Immature natural killer cell (primary cell): ENCODE measurements around the gene INPP5E. TPM values are rescaled to one million over a fixed set of nuclear protein-coding genes. Genes with fewer than 3 reads are reported as not detected.

Source experiments
- DNase-seq, 3 donors: peaks; one replicate each; pipeline ENCODE4 v3.0.0; 2022; ENCODE audit warnings: mixed read lengths in 1 of 3
- H3K27ac Mint-ChIP-seq, 6 donors: one replicate each; pipeline ENCODE4 v1.8.0; 2020; ENCODE audit warnings: mixed read lengths in 6 of 6, mild to moderate bottlenecking in 5 of 6, inconsistent platforms in 4 of 6, moderate library complexity in 3 of 6
- H3K27me3 Mint-ChIP-seq, 3 donors: one replicate each; pipeline ENCODE4 v1.8.0; 2020 to 2021; ENCODE audit warnings: low read depth in 3 of 3, mild to moderate bottlenecking in 3 of 3, mixed read lengths in 3 of 3, moderate library complexity in 3 of 3, inconsistent platforms in 1 of 3
- H3K36me3 Mint-ChIP-seq, 3 donors: one replicate each; pipeline ENCODE4 v1.8.0; 2020; ENCODE audit warnings: mixed read lengths in 3 of 3, inconsistent platforms in 2 of 3, mild to moderate bottlenecking in 2 of 3
- H3K4me1 Mint-ChIP-seq, 2 donors: one replicate each; pipeline ENCODE4 v1.8.0; 2020; ENCODE audit warnings: inconsistent platforms in 2 of 2, mild to moderate bottlenecking in 2 of 2, mixed read lengths in 2 of 2, moderate library complexity in 1 of 2
- H3K4me3 Mint-ChIP-seq, 5 donors: one replicate each; pipeline ENCODE4 v1.8.0; 2020; ENCODE audit warnings: mild to moderate bottlenecking in 5 of 5, mixed read lengths in 5 of 5, inconsistent platforms in 3 of 5, moderate library complexity in 3 of 5
- H3K9me3 Mint-ChIP-seq, 6 donors: one replicate each; pipeline ENCODE4 v1.8.0; 2020; ENCODE audit warnings: mild to moderate bottlenecking in 6 of 6, mixed read lengths in 6 of 6, inconsistent platforms in 4 of 6, moderate library complexity in 3 of 6
- polyA plus RNA-seq, 3 donors: library from polyadenylated mRNA; unstranded; fragments of 300-500 nt; fragmentation: Illumina TruSeq; gene quantifications; one replicate each; pipeline ENCODE4 v1.2.3, GENCODE V29; 2021

INPP5E gene
- polyA plus RNA-seq, 3 donors from 2014 or later, result 0.85 to 4.4 (median 0.96) TPM

DNA sequence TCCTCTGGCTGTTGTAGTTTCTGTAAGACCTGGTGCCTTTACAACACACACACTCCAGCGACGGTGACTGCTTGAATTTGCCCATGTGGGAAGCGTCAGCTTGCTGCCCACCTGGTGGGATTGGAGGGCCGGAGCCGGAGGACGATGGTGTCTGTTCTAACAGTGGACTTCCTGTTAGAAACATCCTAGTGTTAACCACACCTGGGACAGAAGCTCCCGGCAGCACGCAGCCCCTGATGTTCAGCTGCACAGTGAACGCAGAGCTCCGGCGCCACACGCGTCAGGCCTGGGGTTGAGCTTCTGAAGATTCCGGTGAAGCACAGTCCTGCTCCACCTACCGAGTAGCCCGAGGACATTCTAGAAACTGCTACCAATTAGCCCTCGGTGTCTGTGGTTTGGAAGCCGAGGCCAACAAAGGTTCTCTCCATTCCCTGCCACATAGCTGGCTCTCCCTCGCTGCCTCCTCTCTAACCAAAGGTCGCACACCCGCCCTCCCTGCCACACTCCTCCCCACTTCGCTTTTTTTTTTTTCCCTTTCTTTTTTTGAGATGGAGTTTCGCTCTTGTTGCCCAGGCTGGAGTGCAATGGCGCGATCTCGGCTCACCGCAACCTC lies 14.8 kb downstream of the INPP5E start:
- Mint-ChIP-seq H3K4me1 (no peaks in the 10 kb centered on the region), H3K27ac (peak overlapping the region in 1 of 6 donors; percentile 48), H3K27me3 (peaks cover 0 to 2% (median 0%) of the 10 kb centered on the region in 3 donors), H3K9me3 (no peaks in the 10 kb centered on the region), H3K4me3 (no peak overlapping the region), H3K36me3 (peaks cover 0 to 3% (median 0%) of the 10 kb centered on the region in 3 donors)
- DNase-seq, result no peak

DNA sequence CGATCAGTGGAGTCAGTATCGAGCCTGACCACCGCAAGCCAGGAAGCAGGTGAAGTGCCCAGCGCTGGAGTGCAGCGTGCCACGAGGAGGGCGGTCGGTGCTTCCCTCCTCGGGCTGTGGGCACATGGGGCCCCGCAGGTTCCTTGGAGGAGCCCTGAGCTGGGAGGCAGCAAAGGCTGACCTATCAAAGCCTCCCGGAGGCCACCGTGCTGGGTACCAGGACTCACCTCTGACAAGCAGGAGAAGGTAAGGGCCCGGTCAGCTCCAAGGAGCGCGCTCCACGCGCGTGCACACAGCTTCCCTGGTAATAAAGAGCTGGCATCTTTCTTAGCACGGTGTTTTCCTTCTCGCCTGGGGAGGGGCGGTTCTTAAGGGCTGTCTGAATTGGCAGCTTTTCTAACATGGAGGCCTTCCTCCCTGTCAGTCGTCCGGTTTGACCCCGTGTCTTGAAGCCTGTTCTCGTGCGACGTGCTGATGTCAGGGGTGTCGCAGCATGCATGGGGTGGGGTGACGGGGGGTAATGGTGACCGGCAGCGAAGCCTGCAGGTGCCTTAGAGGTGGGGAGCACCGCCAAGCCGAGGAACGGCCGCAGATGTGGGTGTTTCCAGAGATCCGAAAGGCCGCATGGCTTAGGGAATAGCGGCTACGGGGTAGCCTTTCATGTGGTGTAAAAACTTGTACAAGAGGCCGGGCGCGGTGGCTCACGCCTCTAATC lies 16.1 kb downstream of the INPP5E start:
- no peak for DNase-seq
- Mint-ChIP-seq H3K27me3 (peaks cover 0 to 2% (median 0%) of the 10 kb centered on the region in 3 donors), H3K9me3 (no peaks in the 10 kb centered on the region), H3K27ac (no peak overlapping the region), H3K4me1 (no peaks in the 10 kb centered on the region), H3K4me3 (no peak overlapping the region), H3K36me3 (peaks cover 0 to 6% (median 0%) of the 10 kb centered on the region in 3 donors)

DNA sequence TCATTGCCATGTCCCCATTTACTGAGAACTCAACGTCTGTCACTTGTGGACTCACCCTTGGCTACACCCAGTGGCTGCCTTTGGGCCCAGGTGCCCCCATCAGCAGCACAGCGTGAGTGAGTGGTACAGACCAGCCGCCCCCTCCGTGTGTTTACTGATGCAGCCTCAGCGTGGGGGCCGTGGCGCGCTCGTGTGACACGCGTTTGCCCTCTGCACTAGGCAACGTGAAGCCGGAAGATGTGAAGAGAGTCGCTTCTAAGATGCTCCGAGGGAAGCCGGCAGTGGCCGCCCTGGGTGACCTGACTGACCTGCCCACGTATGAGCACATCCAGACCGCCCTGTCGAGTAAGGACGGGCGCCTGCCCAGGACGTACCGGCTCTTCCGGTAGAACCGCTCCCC lies 16.8 kb downstream of the INPP5E start:
- Mint-ChIP-seq H3K27ac (no peak overlapping the region), H3K36me3 (peaks cover 0 to 8% (median 0%) of the 10 kb centered on the region in 3 donors), H3K4me3 (no peak overlapping the region), H3K9me3 (no peaks in the 10 kb centered on the region), H3K4me1 (no peaks in the 10 kb centered on the region), H3K27me3 (peaks cover 0 to 2% (median 0%) of the 10 kb centered on the region in 3 donors)
- DNase-seq, result no peak

DNA sequence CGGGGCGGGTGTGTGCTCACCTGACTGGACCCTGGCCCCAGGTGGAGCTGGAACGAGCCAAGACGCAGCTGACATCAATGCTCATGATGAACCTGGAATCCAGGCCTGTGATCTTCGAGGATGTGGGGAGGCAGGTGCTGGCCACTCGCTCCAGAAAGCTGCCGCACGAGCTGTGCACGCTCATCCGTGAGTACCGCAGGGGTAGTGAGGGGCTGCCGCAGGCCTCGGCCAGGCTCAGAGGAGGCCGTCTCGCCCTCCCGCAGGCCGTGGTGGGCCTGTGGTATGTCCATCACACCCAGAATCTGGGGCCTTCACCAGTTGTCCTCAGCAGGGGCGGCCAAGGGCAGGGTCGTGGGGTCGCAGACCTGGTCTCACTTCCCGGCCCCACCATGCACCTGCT lies 17.9 kb downstream of the INPP5E start:
- H3K4me1 Mint-ChIP-seq, result no peaks in the 10 kb centered on the region
- no peak overlapping the region for H3K4me3 Mint-ChIP-seq
- no peaks in the 10 kb centered on the region for H3K9me3 Mint-ChIP-seq
- no peak for DNase-seq
- no peak overlapping the region for H3K27ac Mint-ChIP-seq
- peaks cover 0 to 15% (median 3%) of the 10 kb centered on the region in 3 donors for H3K36me3 Mint-ChIP-seq
- H3K27me3 Mint-ChIP-seq, result peaks cover 0 to 2% (median 0%) of the 10 kb centered on the region in 3 donors

- Mint-ChIP-seq H3K4me1 (no peaks in the 10 kb centered on the region), H3K27ac (no peak overlapping the region), H3K9me3 (peaks cover 0 to 2% (median 0%) of the 10 kb centered on the region in 6 donors), H3K27me3 (peaks cover 0 to 5% (median 0%) of the 10 kb centered on the region in 3 donors), H3K36me3 (peaks cover 0 to 25% (median 8%) of the 10 kb centered on the region in 3 donors), H3K4me3 (no peak overlapping the region)
- no peak for DNase-seq
Observed at GRCh38 chr9:136419092-136419420, 20.6 kb downstream of the INPP5E start.

DNA sequence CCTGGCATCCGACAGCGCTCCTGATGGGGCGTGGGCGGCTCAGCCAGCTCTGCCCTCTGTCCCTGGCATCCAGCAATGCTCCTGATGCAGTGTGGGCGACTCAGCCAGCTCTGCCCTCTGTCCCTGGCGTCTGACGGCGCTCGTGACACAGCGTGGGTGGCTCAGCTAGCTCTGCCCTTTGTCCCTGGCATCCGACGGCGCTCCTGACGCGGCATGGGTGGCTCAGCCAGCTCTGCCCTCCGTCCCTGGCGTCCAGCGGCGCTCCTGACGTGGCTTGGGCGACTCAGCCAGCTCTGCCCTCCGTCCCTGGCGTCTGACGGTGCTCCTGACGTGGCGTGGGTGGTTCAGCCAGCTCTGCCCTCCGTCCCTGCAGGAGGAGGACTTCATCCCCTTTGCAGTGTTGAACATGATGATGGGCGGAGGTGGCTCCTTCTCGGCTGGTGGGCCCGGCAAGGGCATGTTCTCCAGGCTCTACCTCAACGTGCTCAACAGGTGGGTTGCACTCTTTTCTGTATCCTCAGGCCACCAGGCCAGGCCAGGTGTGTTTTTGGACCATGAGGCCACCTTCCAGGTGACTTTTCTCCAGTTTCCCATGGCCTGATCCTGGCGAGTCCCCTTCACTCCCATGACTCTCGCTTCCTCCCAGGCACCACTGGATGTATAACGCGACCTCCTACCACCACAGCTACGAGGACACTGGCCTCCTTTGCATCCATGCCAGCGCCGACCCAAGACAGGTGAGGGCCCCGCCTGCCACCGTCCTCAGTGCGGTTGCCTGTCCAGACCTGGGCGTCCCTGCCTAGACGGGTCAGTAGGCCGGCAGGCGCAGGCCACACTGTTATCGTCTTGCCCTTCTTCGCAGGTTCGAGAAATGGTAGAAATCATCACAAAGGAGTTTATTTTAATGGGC lies 21.2 kb downstream of the INPP5E start:
- peaks cover 0 to 2% (median 0%) of the 10 kb centered on the region in 6 donors for H3K9me3 Mint-ChIP-seq
- no peak overlapping the region for H3K4me3 Mint-ChIP-seq
- DNase-seq, result no peak
- peaks cover 0 to 3% (median 0%) of the 10 kb centered on the region in 3 donors for H3K27me3 Mint-ChIP-seq
- peaks cover 0 to 25% (median 11%) of the 10 kb centered on the region in 3 donors for H3K36me3 Mint-ChIP-seq
- peak overlapping the region in 1 of 6 donors; percentile 46 for H3K27ac Mint-ChIP-seq
- H3K4me1 Mint-ChIP-seq, result peaks cover 0 to 2% of the 10 kb centered on the region in 2 donors

GRCh38 chr9:136416914-136417313 lies 22.7 kb downstream of the INPP5E start:
- peaks cover 4 to 6% of the 10 kb centered on the region in 2 donors for H3K4me1 Mint-ChIP-seq
- H3K9me3 Mint-ChIP-seq, result peaks cover 0 to 2% (median 0%) of the 10 kb centered on the region in 6 donors
- H3K27ac Mint-ChIP-seq, result no peak overlapping the region
- H3K27me3 Mint-ChIP-seq, result peaks cover 0 to 3% (median under 1%) of the 10 kb centered on the region in 3 donors
- no peak overlapping the region for H3K4me3 Mint-ChIP-seq
- no peak for DNase-seq
- H3K36me3 Mint-ChIP-seq, result peaks cover 2 to 22% (median 11%) of the 10 kb centered on the region in 3 donors

DNA sequence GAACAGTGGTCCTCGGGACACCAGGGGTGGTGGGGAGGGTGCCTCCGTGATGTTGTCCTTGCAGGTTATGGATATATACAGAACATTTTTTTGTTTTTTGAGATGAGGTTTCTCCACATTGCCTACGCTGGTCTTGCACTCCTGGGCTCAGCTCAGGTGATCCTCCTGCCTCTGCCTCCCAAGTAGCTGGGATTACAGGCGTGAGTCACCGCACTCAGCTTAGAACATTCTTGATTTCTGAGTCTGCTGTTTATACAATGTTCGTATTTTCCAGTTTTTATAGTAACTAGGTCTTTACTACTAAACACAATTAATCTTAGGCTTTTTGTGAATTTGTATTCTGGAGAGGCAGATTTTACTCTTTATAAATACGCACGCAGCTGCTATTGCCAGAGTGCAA lies 23.2 kb downstream of the INPP5E start:
- peaks cover 2 to 22% (median 11%) of the 10 kb centered on the region in 3 donors for H3K36me3 Mint-ChIP-seq
- no peak overlapping the region for H3K27ac Mint-ChIP-seq
- peaks cover 0 to 3% (median 2%) of the 10 kb centered on the region in 3 donors for H3K27me3 Mint-ChIP-seq
- DNase-seq, result no peak
- peaks cover 0 to 2% (median 0%) of the 10 kb centered on the region in 6 donors for H3K9me3 Mint-ChIP-seq
- peaks cover 9 to 10% of the 10 kb centered on the region in 2 donors for H3K4me1 Mint-ChIP-seq
- no peak overlapping the region for H3K4me3 Mint-ChIP-seq

DNA sequence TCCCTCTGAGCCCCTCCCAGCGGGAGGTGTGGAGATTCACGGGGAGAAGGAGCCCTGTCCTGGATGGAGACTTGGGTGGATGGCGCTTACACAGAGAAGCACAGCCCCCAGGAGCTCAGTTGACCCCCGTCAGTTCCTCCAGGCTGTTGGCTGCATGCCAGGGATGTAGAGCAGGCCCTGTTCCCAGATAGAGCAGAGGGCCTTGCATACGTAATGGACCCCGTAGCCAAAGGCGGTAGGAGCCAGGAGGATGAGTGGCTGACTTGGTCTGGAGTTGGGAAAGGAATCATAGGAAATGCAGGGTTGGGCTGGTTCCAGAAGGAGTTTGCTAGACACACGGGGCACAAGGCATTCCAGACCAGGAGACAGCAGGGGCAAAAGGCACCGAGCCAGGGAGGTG lies 26.7 kb downstream of the INPP5E start:
- H3K4me1 Mint-ChIP-seq, result peaks cover 30 to 33% of the 10 kb centered on the region in 2 donors
- H3K36me3 Mint-ChIP-seq, result peaks cover 2 to 17% (median 11%) of the 10 kb centered on the region in 3 donors
- no peak overlapping the region for H3K4me3 Mint-ChIP-seq
- H3K9me3 Mint-ChIP-seq, result peaks cover 0 to 2% (median 0%) of the 10 kb centered on the region in 6 donors
- no peak overlapping the region for H3K27ac Mint-ChIP-seq
- no peak for DNase-seq
- peaks cover 3 to 17% (median 9%) of the 10 kb centered on the region in 3 donors for H3K27me3 Mint-ChIP-seq

DNA sequence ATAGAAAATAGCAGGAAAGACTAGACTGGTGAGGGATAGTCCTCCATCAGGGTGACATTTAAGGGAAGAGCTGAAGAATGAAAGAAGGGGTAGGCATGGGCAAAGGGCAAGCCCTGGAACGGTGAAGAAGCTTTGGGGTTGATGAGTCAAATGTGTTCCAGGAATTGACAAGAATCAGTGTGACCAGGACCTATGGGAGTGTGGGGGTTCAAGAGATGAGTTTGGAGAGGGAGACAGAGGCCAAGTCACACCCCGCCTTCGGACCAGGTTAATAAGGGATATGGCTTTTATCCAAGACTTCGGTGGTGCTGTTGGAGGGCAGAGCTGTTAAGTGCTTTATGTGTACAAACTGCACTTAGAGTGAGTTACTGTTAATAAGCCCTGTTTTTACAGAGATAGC lies 28.3 kb downstream of the INPP5E start:
- peaks cover 30 to 33% of the 10 kb centered on the region in 2 donors for H3K4me1 Mint-ChIP-seq
- peaks cover 3 to 17% (median 9%) of the 10 kb centered on the region in 3 donors for H3K27me3 Mint-ChIP-seq
- peaks cover 0 to 2% (median 0%) of the 10 kb centered on the region in 6 donors for H3K9me3 Mint-ChIP-seq
- H3K36me3 Mint-ChIP-seq, result peaks cover 4 to 9% (median 8%) of the 10 kb centered on the region in 3 donors
- no peak for DNase-seq
- H3K27ac Mint-ChIP-seq, result peak overlapping the region; percentile 84 to 92 (median 88)
- H3K4me3 Mint-ChIP-seq, result peak overlapping the region; percentile 83 to 91 (median 88)

DNA sequence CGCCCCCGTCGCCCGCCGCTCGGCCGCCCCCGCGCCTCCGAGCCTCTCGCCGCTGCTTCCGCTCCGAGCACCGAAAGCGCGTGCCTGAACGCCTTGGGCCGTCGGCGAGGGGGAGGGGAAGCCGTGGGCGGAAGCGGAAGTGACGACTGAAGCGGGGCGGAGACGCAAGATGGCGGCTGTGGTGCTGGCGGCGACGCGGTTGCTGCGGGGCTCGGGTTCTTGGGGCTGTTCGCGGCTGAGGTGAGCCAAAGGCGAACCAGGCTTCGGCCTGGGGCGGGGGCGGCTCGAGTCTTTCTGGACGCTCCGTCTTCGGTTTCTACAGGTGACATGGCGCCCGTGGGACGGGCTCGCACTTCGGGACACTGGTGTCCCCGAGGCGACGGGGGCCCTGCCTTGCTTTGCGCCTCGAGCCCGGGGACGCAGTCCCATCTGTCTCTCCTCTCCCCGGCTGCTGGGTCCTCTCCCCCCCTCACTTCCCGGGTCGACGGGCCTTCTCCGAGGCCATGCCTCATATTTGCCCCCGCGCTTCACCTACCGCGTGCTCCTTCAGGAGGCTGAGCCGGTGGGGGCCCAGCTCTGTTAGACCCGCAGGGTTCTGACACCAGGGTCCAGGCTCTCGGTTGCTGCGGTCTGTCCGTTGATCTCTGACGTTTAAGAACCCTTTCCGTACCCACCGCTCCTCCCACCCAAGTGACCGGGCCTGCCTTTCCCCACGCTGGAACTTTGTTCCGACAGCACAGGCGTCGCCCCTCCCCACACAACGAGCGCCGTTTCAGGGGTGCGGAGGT lies 29.0 kb downstream of the INPP5E start, which contains the start of the genes ENTR1 and PMPCA:
TSS of gene ENTR1 (minus strand) at position 115 of the 788 bp plus-strand sequence. CDS start 217 bp downstream, outside the sequence.
TSS of gene PMPCA (plus strand) at position 159 of the 788 bp plus-strand sequence. CDS start at position 170, 11 bp downstream.
- H3K4me1 Mint-ChIP-seq, result peaks cover 30 to 33% of the 10 kb centered on the region in 2 donors
- H3K36me3 Mint-ChIP-seq, result peaks cover 4 to 9% (median 8%) of the 10 kb centered on the region in 3 donors
- H3K27ac Mint-ChIP-seq, result peak within 1 kb of the TSS; percentile 84 to 92 (median 88)

GRCh38 chr9:136409557-136410455 lies 29.8 kb downstream of the INPP5E start:
- Mint-ChIP-seq H3K9me3 (peaks cover 0 to under 1% (median 0%) of the 10 kb centered on the region in 6 donors), H3K4me1 (peaks cover 35 to 36% of the 10 kb centered on the region in 2 donors), H3K36me3 (peaks cover 4 to 11% (median 8%) of the 10 kb centered on the region in 3 donors), H3K4me3 (peak overlapping the region; percentile 84 to 89 (median 87)), H3K27me3 (peaks cover 3 to 14% (median 9%) of the 10 kb centered on the region in 3 donors), H3K27ac (peak overlapping the region; percentile 77 to 90 (median 85))
- peak in 2 of 3 donors; percentile 29 to 32 for DNase-seq

More for the DNA sequence above, 29.0 kb downstream of the INPP5E start, which contains the start of the genes ENTR1 and PMPCA:
- peaks cover 0 to 2% (median 0%) of the 10 kb centered on the region in 6 donors for H3K9me3 Mint-ChIP-seq
- peak within 1 kb of the TSS; percentile 84 to 91 (median 88) for H3K4me3 Mint-ChIP-seq
- peaks cover 3 to 14% (median 9%) of the 10 kb centered on the region in 3 donors for H3K27me3 Mint-ChIP-seq
- DNase-seq, result peak; percentile 93
